Ureter (tissue), 1 donor: Measurements from ENCODE around the gene TBC1D22A. TPM values are rescaled to one million over a fixed set of nuclear protein-coding genes. Genes with fewer than 3 reads are reported as not detected.

Source experiments
- DNase-seq: peaks from one replicate; pipeline ENCODE4 v3.0.0-alpha.2; 2020; ENCODE audit warnings: low spot score
- total RNA-seq: library from RNA; stranded (reverse); gene quantifications from one replicate; pipeline ENCODE4 v1.2.4, GENCODE V29; 2023
- donor health status: DM: yes; HTN: yes; CAD: no.

TBC1D22A gene
- total RNA-seq, 1 donor from 2014 or later, result 32.6 TPM

DNA sequence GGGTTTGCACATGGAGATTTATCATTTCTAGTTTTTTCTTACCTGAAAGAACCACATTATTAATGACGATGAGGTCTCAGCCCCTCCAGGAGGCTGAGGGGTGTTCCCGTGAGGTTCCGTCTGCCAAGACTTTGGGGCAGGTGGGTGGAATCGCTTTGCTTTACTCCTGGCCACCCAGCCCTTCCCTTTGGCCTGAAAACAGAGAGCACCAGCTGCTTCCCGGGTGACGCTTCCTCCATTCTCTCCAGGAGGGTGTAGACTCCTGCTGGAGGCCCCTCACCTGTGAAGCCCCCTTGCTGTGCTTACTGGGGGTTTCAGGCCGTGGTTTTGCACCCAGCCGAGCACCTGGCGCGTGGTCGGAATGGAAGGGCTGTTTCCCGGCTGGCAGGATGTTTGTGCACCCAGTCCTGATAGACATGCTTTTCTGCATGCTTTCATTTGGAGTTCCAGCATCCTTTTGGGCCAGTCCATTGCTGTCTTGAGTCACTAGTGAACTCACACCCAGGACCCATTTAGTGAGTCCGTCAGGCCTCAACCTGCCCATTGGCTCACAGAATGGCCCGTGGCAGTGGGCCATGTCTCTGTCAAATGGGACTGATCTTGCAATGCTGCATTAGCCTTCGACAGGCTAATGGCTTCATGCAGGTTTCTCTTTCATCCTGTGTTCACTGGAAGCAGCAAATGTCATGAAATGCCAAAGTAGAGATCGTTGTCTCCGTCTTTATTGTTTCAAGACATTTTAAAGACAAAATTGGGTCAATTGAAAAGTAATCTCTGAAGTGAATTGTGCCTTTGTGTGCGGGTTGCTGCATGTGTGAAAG is 360.8 kb downstream of the TBC1D22A start:
- DNase-seq, result no peak

DNA sequence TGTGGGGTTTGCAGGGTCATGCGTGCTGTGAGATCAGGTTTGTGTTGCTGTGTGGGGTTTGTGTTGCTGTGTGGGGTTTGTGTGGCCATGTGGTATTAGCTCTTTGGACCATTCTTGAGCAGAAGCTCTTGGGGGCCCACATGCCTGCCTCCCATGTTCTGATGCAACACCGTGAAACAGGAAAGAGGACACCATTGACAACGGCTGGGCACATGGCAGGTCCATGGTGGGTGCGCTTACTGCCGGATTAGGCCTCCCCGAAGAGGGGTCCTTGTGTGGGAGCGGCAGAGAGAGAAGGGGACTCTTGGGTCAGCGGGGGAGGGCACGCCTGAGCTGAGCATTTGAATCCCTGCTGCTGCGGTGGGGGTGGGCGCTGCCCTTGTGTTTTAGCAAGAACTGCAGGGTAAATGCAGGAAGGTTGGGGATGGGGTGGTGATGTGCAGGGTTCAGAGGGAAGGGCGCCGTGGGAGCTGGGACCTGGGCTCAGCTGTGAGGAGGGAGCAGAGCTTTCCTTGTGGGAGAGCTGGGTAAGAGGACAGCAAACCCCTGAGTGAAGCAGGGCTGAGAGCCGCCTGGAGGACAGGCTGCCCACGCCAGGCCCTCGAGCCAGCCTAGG is 361.5 kb downstream of the TBC1D22A start:
- no peak for DNase-seq

DNA sequence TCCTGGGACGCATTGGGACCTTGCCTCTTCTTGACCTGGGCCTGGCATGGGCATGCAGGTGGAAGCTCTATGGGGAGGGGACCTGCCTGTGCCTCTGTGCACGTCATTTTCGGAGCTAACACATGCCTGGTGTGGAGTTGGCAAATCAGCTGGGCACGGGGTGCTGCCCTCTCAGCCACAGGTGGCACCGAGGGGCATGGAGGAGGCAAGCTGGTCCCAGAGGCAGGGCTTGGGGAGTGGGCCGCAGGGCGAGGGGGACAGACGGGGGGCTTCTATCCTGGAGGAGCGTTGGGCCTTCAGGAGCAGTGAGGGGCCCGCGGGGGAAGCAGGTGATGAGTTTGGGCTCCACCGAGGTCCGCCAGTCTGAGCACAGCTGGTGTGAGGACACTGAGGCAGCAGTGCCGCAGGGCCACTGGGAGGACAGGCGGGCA is 362.0 kb downstream of the TBC1D22A start:
- no peak for DNase-seq

DNA sequence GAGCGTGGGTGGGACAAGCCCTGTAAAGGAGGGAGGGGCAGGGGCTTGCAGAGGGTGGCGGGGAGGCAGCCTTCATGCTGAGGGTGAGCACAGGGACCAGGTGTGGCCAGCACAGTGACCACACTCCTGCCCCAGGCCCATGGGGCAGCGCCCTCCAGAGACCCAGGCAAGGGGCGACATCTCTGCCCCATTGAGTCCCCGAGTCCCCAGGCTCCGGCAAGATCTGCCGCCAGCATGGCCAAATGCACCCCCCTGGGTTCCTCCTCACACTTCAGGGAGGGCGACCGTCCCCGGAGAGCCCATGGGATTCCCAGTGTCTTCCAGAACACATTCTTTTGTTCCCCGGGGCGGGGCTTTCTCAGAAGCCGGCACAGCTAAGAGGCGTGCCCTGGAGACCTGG is 362.5 kb downstream of the TBC1D22A start:
- no peak for DNase-seq

DNA sequence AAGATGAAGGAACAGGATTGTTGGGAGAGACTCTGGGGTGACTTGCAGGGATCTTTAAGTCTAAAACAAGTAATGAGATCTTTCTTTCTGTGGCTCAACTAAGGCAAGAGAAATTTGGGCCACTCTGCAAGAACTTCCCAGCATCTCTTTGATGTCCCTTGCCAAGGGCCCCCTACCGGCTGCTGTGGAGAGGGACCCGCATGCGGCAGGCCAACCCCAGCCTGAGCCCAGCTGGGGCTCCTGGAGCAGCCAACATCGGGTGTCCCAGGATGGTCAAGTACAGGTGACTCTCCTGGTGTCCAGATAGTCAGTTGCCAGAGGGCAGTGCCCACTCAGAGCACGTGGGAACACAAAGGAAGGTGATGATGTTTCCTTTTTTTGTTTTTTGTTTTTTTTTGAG is 363.2 kb downstream of the TBC1D22A start:
- no peak for DNase-seq

DNA sequence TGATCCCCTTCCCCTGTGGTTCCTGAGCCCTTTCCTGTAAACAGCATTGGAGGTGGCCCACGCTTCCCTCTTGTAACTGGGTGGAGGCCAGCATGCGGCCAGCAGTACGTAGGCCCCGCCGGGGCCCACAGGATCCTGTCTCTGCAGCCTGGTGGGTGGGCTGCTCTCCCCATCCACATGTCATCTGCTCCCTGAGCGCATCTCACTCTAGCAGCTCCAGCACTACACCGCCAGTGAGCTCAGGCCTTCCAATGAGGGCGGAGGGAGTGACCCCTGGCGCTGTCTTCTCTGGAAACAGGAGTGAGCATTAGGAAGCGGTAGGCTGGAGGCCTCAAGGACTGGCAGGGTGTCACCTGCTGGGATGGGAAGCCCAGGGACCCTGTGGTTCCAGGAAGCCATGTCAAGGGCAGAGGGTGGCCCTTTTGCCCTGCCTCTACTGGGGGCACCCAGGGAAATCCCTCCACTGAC is 363.9 kb downstream of the TBC1D22A start:
- no peak for DNase-seq

DNA sequence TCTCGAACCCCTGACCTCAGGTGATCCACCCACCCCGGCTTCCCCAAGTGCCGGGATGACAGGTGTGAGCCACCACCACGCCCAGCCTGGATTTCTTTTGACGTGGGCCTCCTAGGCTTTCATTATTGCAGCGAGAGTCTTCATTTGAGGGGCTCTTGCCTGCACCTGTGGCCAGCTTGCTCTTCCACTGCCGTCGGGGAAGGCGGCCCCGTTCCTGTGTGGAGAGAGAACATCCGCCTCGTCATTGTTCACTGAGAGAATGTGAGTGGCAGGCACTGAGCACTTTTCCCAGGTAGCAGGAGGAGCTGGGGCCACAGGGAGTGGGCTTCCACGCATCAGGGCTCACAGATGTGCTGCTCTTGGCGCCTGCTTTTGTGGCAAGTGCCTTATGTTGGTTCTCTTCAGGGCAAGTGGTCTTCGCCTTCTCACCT is 365.0 kb downstream of the TBC1D22A start:
- no peak for DNase-seq

DNA sequence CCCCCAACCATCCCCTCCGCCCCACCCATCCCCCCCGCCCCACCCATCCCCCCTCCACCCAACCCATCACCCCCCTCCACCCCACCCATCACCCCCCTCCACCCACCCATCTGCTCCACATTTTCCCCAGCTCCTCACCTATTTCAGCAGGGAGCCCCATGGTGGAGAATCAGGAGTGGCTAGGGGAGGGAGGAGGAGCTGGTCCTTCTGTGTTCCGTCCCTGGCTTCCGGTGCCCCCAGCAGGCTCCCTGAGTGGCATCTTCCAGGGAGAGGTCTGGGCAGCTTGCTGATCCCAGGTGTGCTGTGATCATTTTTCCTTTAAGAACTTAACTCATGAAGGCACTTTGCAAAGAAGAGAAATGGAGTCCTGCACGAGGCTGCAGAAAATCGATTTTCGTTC is 365.8 kb downstream of the TBC1D22A start:
- no peak for DNase-seq

DNA sequence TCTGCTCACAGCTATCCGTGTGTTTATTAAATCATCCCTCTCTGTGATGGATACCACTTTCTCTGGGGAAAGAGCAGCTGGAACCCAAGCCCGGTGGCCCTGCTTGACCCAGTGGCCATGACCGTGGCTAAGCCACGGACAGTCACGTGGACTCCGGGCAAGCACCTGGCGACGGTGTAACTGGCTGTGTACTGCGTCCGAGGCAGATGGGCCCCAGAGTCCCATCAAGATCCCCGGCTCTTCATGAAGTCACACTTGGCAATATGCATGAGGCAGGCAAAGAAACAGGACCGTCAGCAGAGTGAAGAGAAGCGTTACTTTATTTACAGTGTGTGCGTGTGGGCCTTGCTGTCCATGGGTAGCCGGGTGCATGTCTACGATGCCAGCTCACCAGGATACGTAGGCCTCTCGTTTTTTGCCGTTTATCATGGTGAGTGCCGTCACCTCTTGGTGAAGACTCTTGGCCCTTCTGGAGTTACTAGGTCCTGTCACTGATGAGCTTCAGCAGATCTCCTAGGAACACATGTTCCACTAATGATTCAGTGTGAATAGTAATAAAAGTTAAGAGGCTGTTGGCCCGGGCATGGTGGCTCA is 366.3 kb downstream of the TBC1D22A start:
- no peak for DNase-seq

DNA sequence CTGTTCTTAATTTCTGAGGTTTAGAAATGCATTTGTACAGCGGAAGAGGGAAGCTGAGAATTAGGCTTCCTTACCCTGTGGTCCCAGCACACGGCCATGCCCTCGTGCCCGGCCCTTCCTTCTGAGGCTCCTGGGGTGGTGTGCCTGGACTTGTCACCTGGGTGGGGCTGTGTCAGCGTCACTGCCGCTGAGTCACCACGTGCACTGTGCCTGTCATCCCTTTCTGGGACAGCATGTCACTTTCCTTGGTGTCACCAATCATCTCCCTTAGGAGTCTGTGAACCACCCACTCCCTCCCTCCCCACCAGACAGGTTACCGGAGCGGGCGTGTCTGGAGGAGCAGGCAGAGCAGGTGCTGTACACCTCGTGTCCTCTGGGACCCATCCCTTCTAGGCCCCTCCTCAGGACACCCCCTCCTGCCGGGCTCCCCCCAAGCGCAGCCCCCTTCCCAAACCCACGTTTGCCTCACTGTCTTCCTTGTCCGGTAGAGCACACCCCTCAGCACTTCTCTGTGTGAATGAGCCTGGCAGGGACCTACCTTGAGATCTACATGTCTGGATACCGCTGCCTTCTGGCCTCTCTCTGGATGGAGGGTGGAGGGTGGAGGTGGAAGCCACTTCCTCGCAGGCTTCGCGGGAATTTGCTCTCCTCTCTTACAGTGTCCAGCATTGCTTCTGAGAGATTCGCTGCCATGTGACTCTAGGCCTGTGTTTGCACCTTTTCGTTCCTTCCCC is 367.6 kb downstream of the TBC1D22A start:
- peak; percentile 89 for DNase-seq

DNA sequence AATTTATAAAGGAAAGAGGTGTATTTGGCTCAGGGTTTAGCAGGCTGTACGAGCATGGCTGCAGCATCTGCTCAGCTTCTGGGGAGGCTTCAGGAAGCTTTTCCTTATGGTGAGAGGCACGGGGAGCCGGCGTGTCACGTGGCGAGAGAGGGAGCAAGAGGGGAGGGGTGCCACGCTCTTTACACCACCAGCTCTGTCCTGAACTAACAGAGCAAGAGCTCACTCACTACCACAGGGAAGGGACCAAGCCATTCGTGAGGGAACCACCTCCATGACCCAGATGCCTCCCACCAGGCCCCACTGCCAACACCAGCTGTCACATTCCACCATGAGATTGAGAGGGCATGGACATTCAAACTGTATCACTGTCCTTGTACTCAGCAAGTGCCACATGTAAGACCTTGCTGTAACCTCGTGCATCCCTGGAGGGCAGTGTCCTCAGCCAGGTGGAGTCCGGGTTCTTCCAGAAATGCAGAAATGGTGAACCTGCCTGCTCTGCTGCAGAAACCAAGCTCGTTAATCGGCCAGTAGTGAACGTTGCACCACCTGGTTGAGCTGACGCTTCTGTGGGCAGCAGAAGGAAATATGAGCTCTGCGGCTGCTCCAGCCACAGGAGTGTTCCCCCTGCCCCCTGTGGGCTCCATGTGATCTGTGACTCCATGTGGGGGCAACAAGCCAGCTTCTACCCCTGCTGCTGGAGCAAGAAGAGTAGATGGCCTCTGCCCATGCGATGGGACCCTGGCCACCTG is 368.6 kb downstream of the TBC1D22A start:
- no peak for DNase-seq

DNA sequence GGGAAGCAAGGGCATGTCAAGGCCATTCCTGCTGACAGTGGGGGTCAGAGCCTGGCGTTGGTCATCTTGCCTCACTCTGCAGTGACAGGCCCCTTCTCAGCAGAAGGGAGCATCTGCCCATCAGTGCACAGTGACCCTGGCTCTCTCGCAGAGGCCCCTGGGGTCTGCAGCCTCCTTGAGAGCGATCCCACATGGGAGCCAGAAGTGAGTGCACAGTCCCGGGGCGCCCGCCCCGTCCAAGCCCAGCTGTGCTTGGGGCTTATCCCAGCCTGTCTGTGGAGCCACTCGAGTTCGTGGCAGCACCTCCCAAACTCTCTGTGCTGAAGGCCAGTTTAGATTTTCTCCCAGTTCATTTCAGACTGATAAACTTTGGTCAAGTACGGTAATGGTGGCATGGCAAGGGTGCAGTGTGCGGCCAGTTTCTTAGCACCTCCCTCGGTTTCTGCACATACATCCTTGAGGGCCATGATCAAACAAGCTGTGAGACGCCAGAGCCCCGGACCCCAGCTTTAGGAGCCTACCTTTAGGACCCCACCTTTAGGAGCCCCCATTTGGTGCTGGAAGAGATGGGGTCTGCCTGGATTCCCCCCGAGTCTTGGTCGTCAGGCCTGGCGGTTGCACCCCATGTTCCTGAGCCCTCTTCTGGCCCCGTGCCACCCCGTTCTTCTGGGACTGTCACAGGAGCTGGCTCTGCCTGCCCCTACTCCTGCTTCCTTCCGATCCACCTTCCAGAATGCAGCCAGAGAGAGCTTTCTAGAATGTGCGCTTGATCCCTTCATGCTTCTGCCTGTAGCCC is 369.4 kb downstream of the TBC1D22A start:
- DNase-seq, result no peak

DNA sequence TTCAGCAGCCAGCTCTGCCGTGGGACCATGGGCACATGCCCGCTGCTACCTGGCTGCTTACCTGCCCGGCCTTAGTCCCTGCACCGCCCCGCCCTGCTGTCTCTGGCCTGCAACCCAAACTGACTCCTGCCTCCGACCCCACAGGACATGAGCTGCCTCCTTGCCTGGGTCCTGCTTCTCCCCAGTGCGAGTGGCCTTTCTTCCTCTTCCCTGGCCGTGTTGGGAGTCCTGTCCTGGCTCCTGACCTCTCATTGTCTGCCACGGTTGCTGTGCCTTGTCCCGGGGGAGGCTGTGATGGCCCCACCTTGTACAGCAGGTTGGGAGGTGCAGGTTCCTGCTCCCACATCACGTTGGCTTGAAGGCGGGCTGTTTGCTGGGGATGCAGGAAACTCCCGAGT is 370.0 kb downstream of the TBC1D22A start:
- no peak for DNase-seq

DNA sequence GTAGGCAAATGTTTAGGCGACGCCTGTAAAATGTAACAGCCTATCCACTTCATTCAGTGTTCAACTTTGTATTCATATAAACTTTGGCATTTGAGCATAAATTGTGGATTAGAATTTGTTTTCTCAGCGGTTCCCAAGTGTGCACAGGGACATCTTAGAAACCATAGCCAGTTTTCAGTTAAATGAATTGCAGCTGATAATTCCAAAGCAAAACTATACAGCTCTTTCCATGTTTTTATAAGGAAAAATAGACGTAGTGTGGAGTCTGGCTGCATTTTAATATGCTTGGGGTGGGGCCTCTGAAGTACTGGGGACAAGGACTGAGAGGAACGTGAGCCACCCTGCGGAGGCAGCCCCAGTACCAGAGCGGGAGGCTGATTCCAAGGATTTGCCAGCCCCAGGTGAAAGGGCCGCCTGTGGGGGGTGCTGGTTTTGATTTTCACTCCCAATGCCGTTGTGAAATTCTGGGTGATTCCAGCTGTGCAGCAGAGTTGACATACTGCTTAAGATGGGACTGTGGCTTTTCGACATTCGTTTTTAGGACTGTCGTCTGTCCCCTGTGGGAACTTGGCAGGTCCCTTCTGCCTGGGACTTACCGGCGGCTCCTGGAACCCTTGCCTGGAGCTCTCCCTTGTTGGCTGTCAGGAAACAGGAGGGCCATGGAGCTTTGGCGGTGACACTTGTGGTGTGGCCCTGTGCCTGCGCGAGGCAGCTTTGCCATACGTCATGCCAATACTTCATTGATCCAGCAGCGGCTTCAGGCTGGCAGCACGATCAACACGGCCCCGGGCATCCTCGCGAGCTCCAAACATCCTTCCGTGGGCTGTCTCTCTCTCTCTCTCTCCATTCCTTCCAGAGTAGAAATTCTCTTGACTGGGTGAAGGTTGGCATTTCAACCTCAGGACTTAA is 370.9 kb downstream of the TBC1D22A start:
- no peak for DNase-seq

DNA sequence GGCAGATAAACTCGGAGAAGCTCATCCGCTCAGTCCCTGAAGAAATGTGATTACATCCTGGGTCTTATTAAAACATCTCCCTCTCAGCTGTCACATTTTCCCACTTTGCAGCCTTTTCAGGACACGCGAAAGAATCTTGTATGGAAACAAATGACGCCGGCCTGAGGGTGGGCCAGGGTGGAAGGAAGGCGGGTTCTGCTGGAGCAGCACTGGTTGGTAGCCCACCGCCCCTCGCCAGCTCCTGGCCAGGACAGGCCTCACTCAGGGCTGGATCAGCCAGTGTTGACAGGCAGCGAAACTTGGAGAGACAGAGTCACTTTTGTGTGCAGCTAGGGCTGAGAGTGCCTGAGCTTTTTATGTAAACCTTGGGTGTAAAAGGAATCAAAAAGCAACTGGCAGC is 371.8 kb downstream of the TBC1D22A start:
- no peak for DNase-seq

DNA sequence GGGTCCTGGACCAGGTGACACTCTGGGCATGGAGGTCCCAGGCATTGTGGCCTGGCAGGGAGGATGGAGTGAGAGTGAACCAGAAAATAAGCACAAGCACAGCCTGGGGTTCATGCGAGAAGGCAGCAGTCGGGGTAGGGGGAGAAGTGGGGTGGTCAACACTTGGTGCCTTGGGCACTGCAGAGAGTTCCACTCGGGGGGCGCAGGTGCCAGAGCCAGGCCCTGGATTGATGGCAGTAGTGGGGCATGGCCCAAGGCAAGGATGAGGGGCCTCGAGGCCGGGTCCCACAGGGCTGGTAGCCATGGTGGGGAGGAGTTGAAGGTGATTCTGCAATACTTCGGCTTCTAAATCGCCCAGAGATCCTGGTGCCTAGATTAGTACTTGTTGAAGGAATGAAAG is 372.9 kb downstream of the TBC1D22A start:
- DNase-seq, result no peak

DNA sequence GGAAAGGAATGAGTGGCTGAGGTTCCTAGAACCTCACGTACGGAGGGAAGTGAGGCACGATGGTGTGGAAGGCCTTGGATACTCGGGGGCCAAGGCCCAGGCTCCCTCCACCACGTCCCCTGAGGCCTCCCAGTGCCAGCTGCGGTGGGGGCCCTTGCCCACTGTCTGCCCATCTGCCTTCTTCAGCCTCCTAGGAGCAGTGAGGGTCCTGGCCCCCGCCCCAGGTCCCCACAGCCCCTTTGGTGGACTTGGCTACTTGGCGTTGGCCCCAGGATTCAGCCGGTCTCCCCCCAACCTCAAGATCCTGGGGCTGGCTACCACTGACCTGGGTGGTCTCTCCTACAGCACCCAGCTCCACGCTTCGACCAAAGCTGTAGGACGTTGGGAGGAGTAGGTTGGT is 373.6 kb downstream of the TBC1D22A start:
- DNase-seq, result no peak

DNA sequence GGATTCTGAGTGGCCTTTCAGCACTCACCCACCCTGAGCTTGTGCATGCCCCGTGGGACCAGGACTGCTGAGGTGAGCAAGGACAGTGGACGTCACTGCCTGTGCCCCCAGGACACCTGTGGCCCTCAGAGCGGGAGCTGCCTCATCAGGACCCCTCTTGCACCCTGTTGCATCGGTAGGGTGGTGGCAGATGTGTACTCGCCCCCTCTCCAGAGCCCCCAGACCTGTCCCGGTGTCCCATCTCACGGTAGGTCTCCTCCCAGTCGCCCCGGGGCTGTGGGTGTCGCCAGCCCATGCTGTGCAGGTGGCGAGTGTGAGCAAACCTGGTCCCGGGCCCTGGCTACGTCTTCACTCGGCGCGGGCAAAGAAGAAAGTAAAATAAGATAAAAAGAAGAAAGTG is 374.2 kb downstream of the TBC1D22A start:
- no peak for DNase-seq

DNA sequence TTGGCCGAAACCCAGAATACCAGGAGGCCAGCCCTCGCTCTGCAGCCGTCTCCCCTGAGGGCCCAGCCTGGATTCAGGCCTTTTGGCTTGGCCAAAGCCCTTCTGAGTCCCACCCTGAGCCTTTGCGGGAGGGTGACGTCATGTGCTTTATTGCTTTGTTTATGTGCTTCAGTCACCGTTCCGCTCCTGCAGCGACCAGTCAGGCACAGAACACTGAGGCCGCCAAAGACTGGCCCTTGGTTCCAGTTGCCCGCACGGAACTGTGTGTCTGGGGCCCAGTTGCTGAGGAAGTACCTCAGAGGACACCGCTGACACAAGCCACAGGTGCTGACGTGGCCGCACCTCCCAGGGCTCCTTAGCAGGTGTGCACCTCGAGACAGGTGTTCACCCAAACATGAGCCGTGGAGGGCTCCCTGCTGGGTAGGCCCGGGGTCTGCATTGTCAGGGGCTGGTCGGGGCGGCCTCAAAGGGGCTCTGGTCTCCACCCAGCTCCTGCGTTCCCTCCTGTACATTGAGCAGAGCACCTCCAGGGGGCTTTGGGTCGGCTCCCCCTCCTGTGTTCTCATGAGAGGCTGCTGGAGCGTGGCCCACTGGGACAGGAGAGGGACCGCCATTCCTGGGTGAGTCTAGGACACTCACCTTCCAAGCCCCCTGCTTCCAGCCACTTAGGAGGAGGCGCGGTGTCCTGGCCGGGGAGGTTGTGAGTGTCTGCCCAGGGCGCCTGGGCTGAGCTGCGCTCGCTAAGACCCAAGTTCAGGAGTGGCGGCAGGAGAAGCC is 376.8 kb downstream of the TBC1D22A start:
- no peak for DNase-seq
